GM18508 (cell line): Measurements from ENCODE around the gene DESI1.
"Not testable (repeated sequence)": the region's sequence is repeated elsewhere in the genome, so short reads cannot be mapped to it uniquely, and the experiment has no call there.

Source experiments
- ATAC-seq: cut with Tn5 transposase; IDR thresholded peaks from one replicate; pipeline ENCODE4 v1.9.1; 2021; ENCODE audit warnings: moderate number of reproducible peaks; ENCODE audit not compliant: insufficient read depth, unreplicated experiment

Gene DESI1

DNA sequence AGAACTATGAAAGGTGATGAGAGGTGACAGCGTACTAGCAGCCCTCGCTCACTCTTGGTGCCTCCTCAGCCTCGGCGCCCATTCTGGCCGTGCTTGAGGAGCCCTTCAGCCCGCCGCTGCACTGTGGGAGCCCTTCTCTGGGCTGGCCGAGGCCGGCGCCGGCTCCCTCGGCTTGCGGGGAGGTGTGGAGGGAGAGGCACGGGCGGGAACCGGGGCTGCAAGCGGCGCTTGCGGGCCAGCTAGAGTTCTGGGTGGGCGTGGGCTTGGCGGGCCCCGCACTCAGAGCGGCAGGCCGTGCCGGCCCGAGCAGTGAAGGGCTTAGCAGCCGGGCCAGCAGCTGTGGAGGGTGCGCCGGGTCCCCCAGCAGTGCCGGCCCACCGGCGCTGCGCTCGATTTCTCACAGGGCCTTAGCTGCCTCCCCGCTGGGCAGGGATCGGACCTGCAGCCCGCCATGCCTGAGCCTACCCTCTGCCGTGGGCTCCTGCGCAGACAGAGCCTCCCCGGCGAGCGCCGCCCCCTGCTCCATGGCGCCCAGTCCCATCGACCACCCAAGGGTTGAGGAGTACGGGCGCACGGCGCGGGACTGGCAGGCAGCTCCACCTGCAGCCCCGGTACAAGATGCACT lies 27.4 kb downstream of the DESI1 start:
- not testable (repeated sequence) for ATAC-seq

- ATAC-seq = peak; percentile 71
Measured at GRCh38 chr22:41589391-41590241, 31.2 kb downstream of the DESI1 start, which contains the start of gene PMM1. TSS of gene PMM1 (minus strand) at chr22:41589840. CDS start at chr22:41589805, 35 bp downstream.

- no peak for ATAC-seq
Measured at GRCh38 chr22:41587347-41587723, 33.5 kb downstream of the DESI1 start.

DNA sequence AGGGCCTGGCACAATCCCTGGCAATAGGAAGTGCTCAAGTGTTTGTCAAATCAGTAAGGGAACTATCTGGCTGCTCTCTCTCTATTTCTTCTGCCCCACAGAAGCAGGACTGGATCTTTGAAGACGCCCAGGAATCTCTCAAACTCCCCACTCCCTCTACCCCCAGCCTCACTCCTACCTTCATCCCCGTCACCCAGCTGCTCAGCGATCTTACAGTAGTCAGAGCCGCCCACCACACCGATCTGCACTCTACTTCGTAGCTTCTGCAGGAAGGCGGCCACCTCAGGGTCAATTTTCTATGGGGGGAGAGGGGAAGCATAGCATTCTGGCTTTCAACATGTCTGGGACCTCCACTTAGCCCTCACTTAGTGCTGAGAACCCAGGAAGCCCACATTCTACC lies 34.9 kb downstream of the DESI1 start:
- no peak for ATAC-seq

- ATAC-seq = no peak
Measured at GRCh38 chr22:41584881-41585280, 36.0 kb downstream of the DESI1 start.

GRCh38 chr22:41582694-41583093 lies 38.1 kb downstream of the DESI1 start:
- ATAC-seq = no peak

DNA sequence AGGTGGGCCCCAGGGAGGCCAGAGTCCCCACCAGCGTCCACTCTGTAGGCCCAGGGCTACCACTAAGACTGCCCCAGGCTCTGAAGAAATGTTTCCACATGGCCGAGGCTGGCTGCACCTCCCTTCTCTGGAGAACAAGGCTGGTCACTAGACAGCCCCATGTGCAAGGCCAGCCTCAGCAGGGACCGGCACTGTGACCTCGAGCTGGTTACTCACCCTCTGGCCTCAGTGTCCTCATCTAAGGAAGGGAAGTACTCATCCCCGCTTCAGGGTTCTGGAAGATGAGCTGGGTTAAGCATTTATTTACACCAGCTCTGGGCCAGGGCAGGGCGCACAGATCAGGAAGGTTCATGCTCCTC lies 40.9 kb downstream of the DESI1 start:
- no peak for ATAC-seq

DNA sequence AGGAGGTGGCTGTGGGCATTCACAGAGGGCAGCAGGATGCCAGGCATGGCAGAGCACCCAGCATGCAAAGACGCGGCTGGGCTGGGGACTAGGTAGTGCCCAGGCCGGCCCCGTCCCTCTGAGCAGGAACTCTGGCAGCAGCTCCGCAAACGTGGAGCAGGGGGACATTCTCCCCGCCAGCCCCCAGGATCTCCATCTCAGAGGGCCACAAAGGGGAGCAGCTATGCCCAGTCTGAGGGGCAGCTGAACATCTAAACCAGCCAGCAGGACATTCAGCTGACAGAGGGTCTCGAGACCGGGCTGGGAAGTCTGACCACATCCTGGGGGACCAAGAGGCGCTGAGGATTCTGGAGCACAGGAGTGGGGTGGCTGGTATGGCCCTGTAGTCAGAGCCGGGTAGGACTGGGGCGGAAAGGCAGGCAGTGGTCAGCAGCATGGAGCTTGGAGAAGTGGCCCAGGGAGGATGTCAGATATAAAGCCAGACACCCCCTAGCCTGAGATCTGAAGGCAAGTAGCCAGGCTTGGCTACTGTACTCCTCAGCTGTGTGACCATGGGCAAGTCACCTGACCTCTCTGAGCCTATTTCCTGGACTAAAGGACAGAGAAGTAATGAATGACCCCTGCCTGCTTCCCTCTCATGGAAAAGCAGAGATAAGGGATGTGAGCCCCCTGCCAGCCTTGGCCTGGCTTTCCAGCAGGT lies 41.4 kb downstream of the DESI1 start:
- ATAC-seq = no peak

DNA sequence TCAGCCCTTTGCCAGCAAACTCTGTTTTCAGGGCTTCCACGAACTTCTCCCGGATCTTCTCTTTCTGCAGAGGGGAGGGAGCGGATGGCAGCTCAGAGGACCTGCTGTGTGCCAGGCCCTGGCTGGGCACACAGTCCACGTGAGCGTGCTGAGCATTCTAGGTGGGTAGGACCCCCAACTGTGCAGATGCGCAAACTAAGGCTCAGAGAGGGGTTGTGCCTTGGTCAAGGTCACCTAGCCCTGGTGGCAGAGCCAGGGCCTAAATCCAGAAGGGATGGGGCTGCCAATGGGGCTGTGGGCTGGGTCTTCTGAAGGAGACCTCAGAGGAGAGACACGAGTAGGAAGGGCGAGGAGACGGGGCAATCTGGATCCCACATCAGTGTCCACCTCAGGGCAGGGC lies 42.0 kb downstream of the DESI1 start:
- no peak for ATAC-seq

- ATAC-seq = no peak
Measured at GRCh38 chr22:41578114-41578513, 42.7 kb downstream of the DESI1 start.

DNA sequence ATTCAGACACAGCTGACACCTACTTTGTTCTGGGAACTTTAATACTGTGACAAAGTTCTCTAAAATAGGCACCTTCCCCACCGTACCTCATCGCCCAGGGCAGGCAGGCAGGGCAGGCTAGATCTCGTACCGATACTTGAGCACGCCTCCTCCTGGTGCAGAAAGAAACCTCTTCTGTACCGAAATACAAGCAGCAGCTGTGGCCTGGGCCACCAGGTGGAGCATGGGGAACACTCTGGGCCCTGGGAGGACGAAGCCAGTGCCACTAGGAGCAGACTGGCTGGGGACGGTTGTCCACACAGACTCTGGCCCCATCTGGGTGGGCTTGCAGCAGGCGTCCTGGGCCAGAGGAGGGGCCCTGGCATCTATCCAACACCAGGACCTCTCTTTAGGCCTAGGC lies 44.0 kb downstream of the DESI1 start:
- ATAC-seq = no peak

DNA sequence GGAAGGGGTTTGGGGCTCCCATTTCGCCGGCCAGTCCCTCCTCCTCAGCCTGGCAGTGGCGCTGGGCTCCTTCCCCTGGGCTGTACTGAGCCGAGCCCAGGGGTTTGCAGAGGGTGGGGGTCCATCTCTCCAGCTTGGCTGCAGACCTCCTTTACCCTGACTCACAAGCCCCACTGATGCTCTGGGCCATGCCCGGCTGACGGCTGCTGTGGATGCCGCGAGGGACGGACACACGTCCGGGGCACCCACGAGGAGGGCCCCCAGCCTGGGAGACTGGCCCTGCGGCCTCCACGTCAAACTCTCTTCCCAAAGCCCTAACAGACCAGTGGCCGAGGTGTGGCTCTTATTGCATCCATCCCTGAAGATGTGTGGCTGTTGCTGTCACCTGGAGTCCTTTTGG lies 45.3 kb downstream of the DESI1 start:
- no peak for ATAC-seq

- ATAC-seq = no peak
Measured at GRCh38 chr22:41574847-41575381, 45.9 kb downstream of the DESI1 start.

GRCh38 chr22:41573677-41574076 lies 47.2 kb downstream of the DESI1 start:
- no peak for ATAC-seq

- ATAC-seq = not testable (repeated sequence)
Measured at GRCh38 chr22:41572305-41572704, 48.5 kb downstream of the DESI1 start.

DNA sequence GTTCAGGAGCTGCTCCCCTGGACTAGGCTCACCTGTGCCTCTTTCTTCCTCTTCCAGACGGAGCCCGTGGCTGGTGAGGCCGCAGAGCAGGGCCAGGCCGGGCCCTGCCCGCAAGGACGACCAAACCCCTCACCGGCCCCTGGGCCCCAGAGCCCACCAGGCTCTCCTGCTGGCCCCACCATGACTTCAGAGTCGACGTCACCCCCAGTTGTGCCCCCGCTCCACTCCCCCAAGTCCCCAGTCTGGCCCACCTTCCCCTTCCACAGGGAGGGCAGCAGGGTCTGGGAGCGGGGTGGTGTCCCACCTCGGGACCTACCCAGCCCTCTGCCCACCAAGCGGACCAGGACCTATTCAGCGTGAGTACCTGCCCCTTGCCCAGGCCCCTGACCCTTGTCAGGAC lies 49.1 kb downstream of the DESI1 start:
- ATAC-seq = no peak

- no peak for ATAC-seq
Measured at GRCh38 chr22:41570221-41570620, 50.6 kb downstream of the DESI1 start.

DNA sequence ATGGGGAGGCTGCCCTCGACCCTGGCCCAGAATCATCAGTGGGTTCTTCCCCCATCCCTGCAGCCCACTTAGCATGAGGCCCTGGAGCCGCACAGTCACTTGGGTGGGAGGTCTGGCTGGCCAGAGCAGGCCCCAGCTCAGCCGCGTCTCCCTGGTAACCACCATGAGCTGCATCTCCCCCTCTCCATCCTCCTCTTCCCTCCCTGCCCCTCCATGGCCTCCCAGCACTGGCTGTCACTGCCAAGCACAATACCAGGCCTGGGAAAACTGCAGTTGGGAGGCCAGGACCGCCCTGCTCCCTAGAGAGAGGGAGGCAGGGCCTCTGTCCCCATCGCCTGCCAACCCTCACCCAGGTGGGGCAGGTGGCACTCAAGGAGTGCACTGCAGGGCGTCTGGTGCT lies 52.0 kb downstream of the DESI1 start:
- ATAC-seq = no peak

GRCh38 chr22:41567512-41567768 lies 53.4 kb downstream of the DESI1 start:
- no peak for ATAC-seq

GRCh38 chr22:41565403-41566054 lies 55.3 kb downstream of the DESI1 start:
- no peak for ATAC-seq

GRCh38 chr22:41564563-41564962 lies 56.3 kb downstream of the DESI1 start:
- ATAC-seq = no peak
